ENCODE data around the gene PTGIR. TPM values are rescaled to one million over a fixed set of nuclear protein-coding genes. Genes with fewer than 3 reads are reported as not detected.

Gene PTGIR
- total and polyA plus RNA-seq, 10 of the 15 experiments (the other 5 are each of a cell fraction or from before 2014, with no cell fraction given), result 0.34 to 29.1 (median 9.9) TPM

DNA sequence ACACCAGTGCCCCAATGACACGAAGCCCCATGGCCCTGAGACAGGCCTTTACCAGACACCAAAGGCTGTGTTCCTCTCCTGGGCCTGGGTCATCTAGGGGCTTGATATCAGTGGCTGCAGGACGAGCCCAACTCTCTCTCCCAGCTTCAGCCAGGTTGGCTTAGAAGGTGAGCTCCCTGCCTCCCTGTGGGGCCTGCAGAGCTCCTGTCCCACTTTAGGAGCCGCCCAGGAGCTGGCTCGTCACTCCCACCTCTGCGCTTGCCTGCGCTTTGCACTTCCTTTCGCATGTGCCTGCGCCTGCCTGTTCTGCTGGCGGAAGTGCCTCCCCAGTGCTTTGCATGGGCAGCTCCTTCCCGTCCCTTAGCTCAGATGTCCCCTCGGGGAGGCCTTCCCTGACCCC, 18.9 kb downstream of the PTGIR start:
- FAIRE-seq (no peak), ATAC-seq (no peak), DNase-seq (ENCODE audit: low read depth, low spot score) (no peak)
- no peaks in the 10 kb centered on the region for H3K9me3 ChIP-seq (replicated peaks; ENCODE audit: control insufficient read depth, insufficient read depth, low read length)
- peaks cover 15% of the 10 kb centered on the region for H4K20me1 ChIP-seq (ENCODE audit: control insufficient read depth, insufficient read depth)
- BruUV-seq (replicated peaks), result no TSS peak
- peaks cover 37 to 46% of the 10 kb centered on the region in 2 experiments for H3K36me3 ChIP-seq (ENCODE audit: control insufficient read depth in 2 of 2, insufficient read depth in 2 of 2, low read length in 1 of 2)
- H2AFZ ChIP-seq (ENCODE audit: control insufficient read depth, low read depth, low read length), result no peak overlapping the region
- WGBS (ENCODE audit: insufficient coverage, insufficient replicate concordance, low lambda C conversion rate, missing lambda C conversion rate), result 99% methylated on average over 9 of the region's 11 CpGs
- H3K27me3 ChIP-seq (replicated peaks in 1 of 2; ENCODE audit: control insufficient read depth in 2 of 2, insufficient read depth in 2 of 2, low read length in 1 of 2), result no peaks in the 10 kb centered on the region
- CTCF ChIA-PET, result interaction anchor here (0.9 to 3.2 kb wide), 4 partner anchors 14 to 77 kb away, joined by 3 to 14 read pairs (median 4); partner anchors contain the start of gene DACT3
- RAD21 ChIA-PET (ENCODE audit: unreplicated experiment), result interaction anchor here (1.3 to 1.4 kb wide), 2 partner anchors 8 to 56 kb away, joined by 3 to 6 read pairs; partner anchors contain the start of gene DACT3
- intact Hi-C loops (cut with micrococcal nuclease; ENCODE audit: unreplicated experiment) (no loop called here), in situ Hi-C loops (cut with MboI) (no loop called here)
- H3K4me2 ChIP-seq (ENCODE audit: control insufficient read depth, insufficient read depth), result no peak overlapping the region
- no peak overlapping the region for H3K4me3 ChIP-seq
- no peak overlapping the region for H3K27ac ChIP-seq (ENCODE audit: control insufficient read depth, insufficient read depth)
- SMC1A ChIA-PET (ENCODE audit: uncharacterized antibody, unreplicated experiment), result interaction anchor here (0.7 to 2.8 kb wide), 3 partner anchors 9 to 56 kb away, joined by 4 to 12 read pairs (median 4); partner anchors contain the start of gene DACT3
- TF ChIP-seq FOXM1 (IDR thresholded peaks at IDR 0.05; ENCODE audit: low read depth, low read length) (no peak), CREM (IDR thresholded peaks at IDR 0.05; ENCODE audit: low read depth) (no peak)
- TF ChIP-seq, protein P1, sequence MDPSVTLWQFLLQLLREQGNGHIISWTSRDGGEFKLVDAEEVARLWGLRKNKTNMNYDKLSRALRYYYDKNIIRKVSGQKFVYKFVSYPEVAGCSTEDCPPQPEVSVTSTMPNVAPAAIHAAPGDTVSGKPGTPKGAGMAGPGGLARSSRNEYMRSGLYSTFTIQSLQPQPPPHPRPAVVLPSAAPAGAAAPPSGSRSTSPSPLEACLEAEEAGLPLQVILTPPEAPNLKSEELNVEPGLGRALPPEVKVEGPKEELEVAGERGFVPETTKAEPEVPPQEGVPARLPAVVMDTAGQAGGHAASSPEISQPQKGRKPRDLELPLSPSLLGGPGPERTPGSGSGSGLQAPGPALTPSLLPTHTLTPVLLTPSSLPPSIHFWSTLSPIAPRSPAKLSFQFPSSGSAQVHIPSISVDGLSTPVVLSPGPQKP (IDR thresholded peaks at IDR 0.05; ENCODE audit: low read depth, low read length), result no peak
- H3K4me1 ChIP-seq (ENCODE audit: control insufficient read depth, insufficient read depth, low read length), result peaks cover 18% of the 10 kb centered on the region
- no peak overlapping the region for H3K9ac ChIP-seq (ENCODE audit: control insufficient read depth, insufficient read depth, low read length)
- POLR2A ChIA-PET, result interaction anchor here (0.5 to 7.3 kb wide), 3 partner anchors 14 to 278 kb away, joined by 3 to 72 read pairs (median 3); no protein-coding TSS in a partner anchor
- H3K79me2 ChIP-seq (ENCODE audit: control insufficient read depth, insufficient read depth, low read length), result peaks cover 49% of the 10 kb centered on the region

DNA sequence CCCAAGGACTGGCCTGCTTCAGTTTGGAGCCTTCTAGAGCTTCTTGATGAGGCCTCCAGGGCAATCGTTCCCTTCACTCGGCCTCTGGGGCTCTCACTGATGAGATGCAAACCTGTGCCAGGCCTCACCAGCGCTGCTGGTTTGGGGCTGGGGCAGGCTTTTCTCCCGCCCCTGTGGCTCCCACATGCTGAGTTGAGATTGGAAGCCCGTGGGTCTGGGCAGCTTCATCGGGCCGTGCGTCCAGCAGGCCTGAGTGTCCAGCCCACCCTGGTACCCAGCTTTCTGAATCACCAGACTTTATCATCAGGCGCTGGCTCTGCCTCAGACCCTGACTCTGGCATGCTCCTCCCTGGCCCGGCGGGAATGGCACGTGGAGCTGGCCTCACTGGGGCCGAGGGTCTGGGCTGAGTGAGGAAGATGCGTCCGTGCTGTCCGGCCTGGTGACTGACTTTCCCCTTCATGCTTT, 19.5 kb downstream of the PTGIR start:
- H3K9ac ChIP-seq (ENCODE audit: control insufficient read depth, insufficient read depth, low read length), result no peak overlapping the region
- no peak overlapping the region for H3K4me3 ChIP-seq
- H3K36me3 ChIP-seq (ENCODE audit: control insufficient read depth in 2 of 2, insufficient read depth in 2 of 2, low read length in 1 of 2), result peaks cover 31 to 43% of the 10 kb centered on the region in 2 experiments
- DNase-seq (ENCODE audit: low read depth, low spot score) (no peak), ATAC-seq (no peak), FAIRE-seq (no peak)
- ChIA-PET CTCF (interaction anchor here (0.8 to 3.2 kb wide), 3 partner anchors 9 to 57 kb away, joined by 5 to 14 read pairs (median 5); partner anchors contain the start of gene DACT3), POLR2A (interaction anchor here (1.1 to 7.3 kb wide), 2 partner anchors 15 to 26 kb away, joined by 3 to 72 read pairs; no protein-coding TSS in a partner anchor), SMC1A (ENCODE audit: uncharacterized antibody, unreplicated experiment) (interaction anchor here (0.7 to 2.8 kb wide), 4 partner anchors 10 to 56 kb away, joined by 3 to 12 read pairs (median 4); partner anchors contain the start of gene DACT3), RAD21 (ENCODE audit: unreplicated experiment) (interaction anchor here (1.3 to 1.4 kb wide), 2 partner anchors 9 to 56 kb away, joined by 3 to 6 read pairs; partner anchors contain the start of gene DACT3)
- intact Hi-C loops (cut with micrococcal nuclease; ENCODE audit: unreplicated experiment), result no loop called here
- no peaks in the 10 kb centered on the region for H3K9me3 ChIP-seq (replicated peaks; ENCODE audit: control insufficient read depth, insufficient read depth, low read length)
- H3K27ac ChIP-seq (ENCODE audit: control insufficient read depth, insufficient read depth), result no peak overlapping the region
- no peak overlapping the region for H2AFZ ChIP-seq (ENCODE audit: control insufficient read depth, low read depth, low read length)
- peaks cover 12% of the 10 kb centered on the region for H3K4me1 ChIP-seq (ENCODE audit: control insufficient read depth, insufficient read depth, low read length)
- 99% methylated on average over 16 of the region's 16 CpGs for WGBS (ENCODE audit: insufficient coverage, insufficient replicate concordance, low lambda C conversion rate, missing lambda C conversion rate)
- no TSS peak for BruUV-seq (replicated peaks)
- peaks cover 14% of the 10 kb centered on the region for H4K20me1 ChIP-seq (ENCODE audit: control insufficient read depth, insufficient read depth)
- in situ Hi-C loops (cut with MboI), result no loop called here
- TF ChIP-seq ATF7 (IDR thresholded peaks at IDR 0.05; ENCODE audit: low read depth) (no peak), NR2F1 (conservative IDR thresholded peaks at IDR 0.05) (no peak), PAX5 (IDR thresholded peaks at IDR 0.05; ENCODE audit: borderline replicate concordance, low read depth, low read length) (no peak), TARDBP (IDR thresholded peaks at IDR 0.05; ENCODE audit: borderline replicate concordance) (no peak), NFYB (IDR thresholded peaks at IDR 0.05; ENCODE audit: insufficient read depth, low read depth, low read length) (no peak), MYB (IDR thresholded peaks at IDR 0.05; ENCODE audit: borderline replicate concordance, low read depth, low read length) (no peak), POLR2A (IDR thresholded peaks at IDR 0.05; ENCODE audit: low read depth, low read length) (no peak)
- TF ChIP-seq, protein P2, sequence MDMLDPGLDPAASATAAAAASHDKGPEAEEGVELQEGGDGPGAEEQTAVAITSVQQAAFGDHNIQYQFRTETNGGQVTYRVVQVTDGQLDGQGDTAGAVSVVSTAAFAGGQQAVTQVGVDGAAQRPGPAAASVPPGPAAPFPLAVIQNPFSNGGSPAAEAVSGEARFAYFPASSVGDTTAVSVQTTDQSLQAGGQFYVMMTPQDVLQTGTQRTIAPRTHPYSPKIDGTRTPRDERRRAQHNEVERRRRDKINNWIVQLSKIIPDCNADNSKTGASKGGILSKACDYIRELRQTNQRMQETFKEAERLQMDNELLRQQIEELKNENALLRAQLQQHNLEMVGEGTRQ (IDR thresholded peaks at IDR 0.05; ENCODE audit: borderline replicate concordance, low read depth, low read length), result no peak
- peaks cover 49% of the 10 kb centered on the region for H3K79me2 ChIP-seq (ENCODE audit: control insufficient read depth, insufficient read depth, low read length)
- H3K4me2 ChIP-seq (ENCODE audit: control insufficient read depth, insufficient read depth), result no peak overlapping the region
- H3K27me3 ChIP-seq (replicated peaks in 1 of 2; ENCODE audit: control insufficient read depth in 2 of 2, insufficient read depth in 2 of 2, low read length in 1 of 2), result no peaks in the 10 kb centered on the region

All from GM12878 (cell line).